NCI-H510A treated with DMSO at 0.1 percent for 48 hours (cell line): ENCODE measurements around the gene CDH3.

Source experiments
- DNase-seq: peaks from one replicate; lab custom pipeline; 2025; lab: John Stamatoyannopoulos, UW

The CDH3 gene

DNA sequence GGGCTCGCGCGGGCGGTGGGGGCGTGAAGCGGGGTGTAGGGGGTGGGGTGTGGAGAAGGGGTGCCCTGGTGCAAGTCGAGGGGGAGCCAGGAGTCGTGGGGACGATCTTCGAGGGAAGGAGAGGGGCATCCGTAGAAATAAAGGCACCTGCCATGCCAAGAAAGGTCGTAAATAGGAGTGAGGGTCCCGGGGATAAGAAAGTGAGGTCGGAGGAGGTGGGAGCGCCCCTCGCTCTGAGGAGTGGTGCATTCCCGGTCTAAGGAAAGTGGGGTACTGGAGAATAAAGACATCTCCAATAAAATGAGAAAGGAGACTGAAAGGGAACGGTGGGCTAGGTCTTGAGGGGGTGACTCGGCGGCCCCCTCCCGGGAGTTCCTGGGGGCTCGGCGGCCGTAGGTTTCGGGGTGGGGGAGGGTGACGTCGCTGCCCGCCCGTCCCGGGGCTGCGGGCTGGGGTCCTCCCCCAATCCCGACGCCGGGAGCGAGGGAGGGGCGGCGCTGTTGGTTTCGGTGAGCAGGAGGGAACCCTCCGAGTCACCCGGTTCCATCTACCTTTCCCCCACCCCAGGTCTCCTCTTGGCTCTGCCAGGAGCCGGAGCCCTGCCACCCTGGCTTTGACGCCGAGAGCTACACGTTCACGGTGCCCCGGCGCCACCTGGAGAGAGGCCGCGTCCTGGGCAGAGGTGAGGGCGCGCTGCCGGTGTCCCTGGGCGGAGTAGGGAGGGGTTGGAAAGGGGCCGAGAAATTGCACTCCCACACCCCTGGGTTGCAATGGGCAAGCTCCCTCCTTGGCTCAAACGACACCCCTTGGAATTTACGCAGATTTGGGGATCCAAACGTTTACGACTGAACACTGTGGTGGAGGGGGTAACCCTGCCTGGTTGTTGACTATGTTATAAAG is 92.9 kb downstream of the CDH3 start:
- peak; percentile 52 for DNase-seq

DNA sequence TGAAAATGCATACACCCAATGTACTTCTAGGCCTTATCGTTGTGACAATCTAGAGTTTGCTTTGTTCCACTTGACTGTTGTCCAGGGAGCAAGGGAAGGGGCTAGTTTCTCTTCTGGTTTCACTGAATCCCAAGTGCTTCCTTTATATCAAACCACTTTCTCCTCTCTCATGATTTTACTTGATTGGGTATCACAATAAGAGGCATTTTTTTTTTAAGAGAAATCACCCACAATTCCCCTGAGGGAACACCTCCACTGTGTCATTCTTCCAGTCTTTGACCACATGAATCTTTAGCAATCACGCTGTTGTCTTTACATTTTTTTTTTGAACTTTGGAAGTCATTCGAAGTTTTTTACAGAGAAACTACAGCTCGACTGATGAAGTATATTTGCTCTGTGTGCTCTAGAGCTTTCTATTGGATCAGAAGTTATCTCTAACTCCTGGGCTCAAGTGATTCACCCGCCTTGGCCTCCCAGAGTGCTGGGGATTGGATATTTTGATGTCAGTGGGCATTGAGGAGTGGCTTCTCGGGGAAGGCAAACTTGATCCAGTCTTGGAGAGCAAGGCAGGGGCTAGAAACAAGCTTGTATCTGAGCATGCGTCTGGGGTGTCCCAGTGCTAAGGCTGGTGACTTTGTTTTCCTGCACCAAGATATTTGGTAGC is 95.0 kb downstream of the CDH3 start:
- no peak for DNase-seq

GRCh38 chr16:68740628-68741346 is 95.7 kb downstream of the CDH3 start:
- no peak for DNase-seq

DNA sequence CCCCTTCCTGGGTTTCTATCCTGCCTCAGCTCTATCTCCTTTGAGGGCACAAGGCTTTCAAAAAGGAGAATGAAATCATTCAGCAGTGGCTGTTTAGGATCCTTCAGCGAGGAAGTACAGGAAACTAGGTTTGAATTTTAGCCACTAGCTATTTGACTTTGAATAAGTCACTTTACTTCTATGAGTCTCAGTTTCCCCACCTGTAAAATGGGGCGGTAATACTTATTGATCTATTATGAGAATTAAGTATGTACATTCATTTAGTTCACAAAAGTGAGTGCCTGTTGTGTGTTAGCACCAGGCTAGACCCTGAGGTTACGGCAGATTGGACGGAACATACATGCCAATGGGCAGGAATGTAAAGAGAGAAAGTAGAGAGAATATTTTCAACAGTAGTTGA is 98.6 kb downstream of the CDH3 start:
- no peak for DNase-seq

GRCh38 chr16:68744744-68745280 is 99.7 kb downstream of the CDH3 start:
- peak; percentile 86 for DNase-seq

DNA sequence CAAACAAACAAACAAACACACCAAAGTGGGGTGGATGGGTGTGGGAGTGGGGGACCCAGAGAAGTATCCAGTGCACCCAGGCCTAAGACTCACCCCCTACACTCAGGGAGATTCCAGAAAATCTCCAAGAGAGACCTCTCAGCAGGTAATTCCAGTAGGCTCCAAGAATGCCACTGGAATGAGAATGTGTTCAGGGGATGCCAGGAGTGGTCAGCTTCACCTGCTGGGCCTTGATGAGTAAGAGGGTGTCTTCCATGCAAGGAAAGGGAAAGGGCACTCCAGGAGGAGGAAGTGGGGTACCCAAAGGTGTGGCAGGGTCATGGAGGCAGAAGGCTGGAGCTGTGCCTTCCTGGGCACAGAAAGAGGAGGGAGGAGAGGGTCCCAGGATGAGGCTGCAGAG is 101.8 kb downstream of the CDH3 start:
- no peak for DNase-seq

- DNase-seq = no peak
Measured at GRCh38 chr16:68749432-68749831, 104.3 kb downstream of the CDH3 start.
